NCI-H524 treated with DMSO at 0.1 percent for 48 hours (cell line): ENCODE results near the gene PRKCA.
"Not testable (repeated sequence)": the region's sequence is repeated elsewhere in the genome, so short reads cannot be mapped to it uniquely, and the experiment has no call there.

Experiments used
- DNase-seq: peaks from one replicate; lab custom pipeline; 2025; lab: John Stamatoyannopoulos, UW

Gene PRKCA

DNA sequence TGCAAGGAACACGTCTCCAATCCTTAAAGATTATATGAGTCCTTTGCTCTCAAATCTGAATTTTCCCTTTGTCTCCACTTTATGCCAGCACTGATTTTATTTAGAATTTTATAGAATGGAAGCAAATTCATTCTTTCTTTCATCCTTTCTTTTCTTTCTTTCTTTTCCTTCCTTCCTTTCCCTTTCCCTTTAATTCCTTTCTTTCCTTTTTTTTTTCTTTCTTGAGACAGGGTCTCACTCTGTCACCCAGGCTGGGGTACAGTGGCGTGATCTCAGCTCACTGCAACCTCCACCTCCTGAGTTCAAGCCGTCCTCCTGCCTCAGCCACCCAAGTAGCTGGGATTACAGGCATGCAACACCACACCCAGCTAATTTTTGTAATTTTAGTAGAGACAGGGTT lies 187.2 kb downstream of the PRKCA start:
- not testable (repeated sequence) for DNase-seq

DNA sequence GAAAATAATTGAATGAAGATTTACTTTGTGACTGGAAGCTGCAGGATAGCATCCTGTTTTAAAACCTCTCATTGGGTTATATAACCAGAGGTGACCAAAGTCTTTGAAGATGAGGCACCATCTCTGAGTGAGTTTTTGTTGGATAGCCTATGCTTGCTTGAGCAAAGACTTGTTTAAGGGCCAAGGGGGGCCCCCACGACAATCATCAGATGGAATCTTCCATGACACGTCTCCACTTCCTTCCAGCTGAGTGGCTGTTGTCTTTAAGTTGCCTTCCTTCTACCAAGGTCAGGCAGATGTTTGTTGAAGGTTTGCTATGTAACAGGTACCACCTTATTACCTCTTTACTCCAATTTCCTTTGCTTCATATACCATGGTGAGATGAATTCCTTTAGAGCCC lies 188.8 kb downstream of the PRKCA start:
- DNase-seq, result no peak

DNA sequence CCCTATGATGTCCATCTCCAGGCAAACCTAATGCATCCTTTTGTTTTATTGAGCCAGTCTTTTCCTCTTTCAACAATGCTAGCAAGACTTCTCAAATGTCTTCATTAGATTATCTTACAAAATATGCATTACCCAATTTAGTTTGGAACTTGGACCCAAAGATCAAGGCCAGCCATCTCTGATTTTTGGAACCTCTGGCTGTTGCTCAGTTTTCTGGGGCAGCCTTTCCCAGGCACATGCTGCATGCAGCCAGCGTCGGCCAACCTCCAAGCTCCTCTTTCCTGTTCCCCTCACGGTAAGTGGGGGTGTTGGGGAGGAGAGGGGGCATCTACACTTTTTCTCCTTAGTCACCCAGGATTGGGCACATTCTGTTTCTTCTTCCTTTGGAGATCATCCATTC lies 189.3 kb downstream of the PRKCA start:
- no peak for DNase-seq

DNA sequence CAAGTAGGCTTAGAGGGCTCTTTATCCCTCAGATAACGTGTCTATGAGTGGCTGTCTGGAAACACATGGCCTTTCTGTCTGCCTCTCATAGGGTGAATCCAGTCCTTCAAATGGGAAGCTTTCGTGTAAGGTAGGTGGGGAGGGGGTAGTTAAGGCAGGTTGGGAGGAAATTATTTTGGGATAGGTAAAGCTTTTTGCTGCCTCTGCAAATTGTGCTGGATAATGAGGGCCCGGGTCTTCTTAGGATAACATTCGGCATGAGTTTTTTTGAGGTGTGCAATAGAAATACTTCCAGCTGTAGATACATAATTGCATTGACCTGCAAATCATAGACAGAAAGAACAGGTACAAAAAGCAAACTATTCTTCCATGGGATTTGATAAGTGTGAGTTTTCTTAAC lies 189.7 kb downstream of the PRKCA start:
- no peak for DNase-seq

DNA sequence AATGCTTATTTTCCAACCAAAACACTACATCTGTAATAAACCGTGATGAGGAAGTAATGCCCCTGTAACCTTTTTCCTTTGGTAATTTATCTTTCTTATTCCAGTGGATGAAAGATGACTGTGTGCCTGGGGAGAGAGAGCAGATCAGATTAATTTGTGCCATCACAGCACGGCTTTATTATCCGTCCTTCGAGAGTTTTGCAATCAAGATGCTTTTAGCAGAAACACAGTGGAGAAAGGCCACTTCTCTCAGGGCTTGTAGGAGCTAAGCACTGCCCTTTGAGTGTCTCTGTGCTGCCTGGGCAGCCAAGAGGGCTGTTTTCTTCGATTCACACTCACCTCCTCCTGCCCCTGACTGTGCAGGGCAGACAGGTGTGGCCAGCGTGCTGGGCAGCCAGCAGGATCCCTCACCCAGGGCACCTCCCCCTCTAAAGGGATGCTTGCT lies 190.2 kb downstream of the PRKCA start:
- no peak for DNase-seq

DNA sequence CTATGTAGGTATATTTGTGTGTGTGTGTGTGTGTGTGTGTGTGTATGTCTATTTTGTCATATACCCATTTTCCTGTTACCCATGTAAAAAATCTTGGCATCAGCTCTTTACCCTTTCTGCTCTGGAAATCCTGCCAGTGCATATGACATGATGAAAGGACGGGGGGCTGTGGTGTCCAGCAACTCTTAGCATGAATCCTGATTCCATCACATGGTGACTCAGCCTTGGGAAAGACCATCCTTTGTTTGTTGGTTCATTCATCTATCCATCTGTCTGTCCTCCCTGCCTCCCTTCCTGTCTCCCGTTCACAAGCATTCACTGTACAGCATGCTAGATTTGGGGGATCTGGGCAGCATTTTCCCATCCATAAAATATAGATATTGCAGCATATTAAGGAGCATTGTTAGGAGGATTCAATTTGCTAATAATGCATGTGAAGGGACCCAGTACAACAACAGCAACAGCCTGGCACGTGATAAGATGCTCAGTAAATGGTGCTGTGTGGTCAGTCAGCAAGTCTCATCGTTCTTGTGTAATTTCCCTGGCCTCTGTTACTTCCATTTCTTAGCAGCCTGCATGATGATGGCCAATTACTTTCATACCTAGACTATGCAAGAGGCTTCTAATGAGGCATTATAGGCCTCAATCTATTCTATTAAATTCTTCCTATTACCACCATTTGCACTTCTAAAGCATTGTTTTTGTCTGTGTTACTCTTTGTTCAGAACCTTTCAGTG lies 191.0 kb downstream of the PRKCA start:
- DNase-seq, result no peak

DNA sequence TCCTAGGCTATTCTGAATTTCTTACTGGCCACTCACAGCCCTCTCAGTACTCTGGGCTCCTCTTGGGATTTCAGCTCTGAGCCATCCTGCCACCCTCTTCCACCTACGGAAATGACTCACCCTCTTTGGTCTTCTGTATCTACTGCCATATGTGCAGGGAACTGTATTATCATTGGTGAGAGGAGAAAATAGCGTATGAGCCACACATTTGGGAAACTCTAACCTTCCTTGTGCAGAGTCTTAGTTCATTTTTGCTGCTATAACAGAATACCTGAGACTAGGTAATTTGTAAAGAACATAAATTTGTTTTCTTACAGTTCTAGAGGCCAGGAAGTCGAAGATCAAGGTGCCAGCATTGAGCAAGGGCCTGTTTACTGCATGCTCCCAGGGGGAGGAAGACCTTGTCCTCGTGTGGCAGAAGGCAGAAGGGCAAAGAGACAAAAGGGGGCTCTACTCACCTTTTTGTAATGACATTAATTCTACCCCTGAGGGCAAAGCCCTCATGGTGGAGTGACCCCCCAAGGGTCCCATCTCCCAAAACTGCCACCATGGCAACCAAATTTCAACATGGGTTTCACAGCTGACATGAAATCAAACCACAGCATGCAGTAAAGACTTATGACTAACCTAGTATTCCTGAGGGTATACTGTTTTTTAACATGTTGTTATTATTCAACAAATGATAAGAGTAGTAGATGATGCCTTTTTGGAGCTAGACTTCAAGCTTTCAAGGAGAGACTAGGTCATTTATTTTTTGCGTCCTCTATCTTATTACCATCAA lies 191.8 kb downstream of the PRKCA start:
- no peak for DNase-seq

DNA sequence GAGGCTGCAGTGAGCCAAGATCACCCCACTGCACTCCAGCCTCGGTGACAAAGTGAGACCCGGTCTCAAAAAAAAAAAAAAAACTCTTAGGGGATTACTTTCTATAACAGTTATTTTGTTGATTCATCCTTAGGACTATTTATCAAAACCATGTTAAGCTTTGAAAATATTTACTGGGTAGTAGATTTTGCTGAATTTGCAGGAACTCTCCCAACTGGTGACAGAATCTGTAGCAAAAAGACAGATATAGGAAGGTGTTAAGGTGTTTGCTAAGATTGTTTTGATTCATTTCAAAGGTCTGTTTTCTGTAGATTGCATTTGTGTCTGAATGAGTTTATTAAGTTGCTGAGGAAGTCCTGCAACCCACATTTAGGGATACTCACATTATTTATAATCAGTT lies 192.6 kb downstream of the PRKCA start:
- DNase-seq, result no peak

DNA sequence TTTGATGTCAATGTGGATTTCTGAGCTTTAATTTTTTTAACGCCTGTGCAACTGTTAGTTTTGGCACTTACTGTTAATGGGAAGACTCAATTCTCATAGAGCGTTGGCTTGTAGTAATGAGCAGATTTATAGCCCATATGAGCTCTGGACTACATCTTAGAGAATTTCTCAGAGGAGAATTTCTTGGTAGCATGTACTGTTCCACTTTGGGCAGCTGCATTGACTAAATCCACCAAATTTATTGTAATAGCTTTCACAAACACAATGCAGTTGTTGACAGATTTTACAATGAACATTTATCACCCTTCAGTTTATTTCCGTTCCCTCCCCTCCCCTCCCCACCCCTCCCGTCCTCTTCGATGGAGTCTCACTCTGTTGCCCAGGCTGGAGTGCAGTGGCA lies 193.9 kb downstream of the PRKCA start:
- DNase-seq, result no peak

DNA sequence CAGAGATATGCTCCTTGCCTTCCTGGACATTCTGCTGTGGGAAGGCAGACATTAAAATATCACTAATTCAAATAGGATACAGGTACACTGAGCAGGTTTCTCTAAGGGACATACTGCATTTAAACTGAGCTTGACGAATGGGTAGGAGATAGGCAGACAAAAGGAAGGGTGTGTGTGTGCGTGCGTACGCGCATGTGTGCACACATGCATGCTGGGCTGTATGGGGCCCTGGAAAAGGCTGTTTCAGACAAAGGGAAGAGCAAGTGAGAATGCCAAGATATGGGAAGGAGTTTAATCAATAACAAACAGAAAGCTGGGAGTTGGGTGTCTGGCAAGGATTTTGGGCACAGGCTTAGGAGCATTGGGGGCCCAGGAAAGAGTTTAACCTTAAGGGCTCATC lies 196.2 kb downstream of the PRKCA start:
- DNase-seq, result no peak

DNA sequence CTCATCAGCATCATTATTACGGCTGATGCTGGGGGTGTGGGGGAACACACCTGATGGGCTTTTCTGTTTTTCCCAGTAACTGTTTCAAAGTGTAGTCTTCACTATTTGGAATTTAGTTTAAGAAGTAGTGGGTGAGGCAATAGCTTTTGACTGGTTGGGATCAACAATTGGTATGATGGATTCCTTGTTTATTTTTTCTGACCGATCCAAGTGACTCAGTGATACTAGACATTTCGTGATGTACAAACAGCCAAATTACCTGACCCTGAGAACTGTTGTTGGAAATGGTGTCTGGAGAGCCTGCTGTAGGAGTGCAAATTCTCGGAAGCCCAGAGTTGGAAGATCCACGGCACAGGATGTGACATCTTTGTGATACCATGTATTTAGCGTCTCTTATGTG lies 204.2 kb downstream of the PRKCA start:
- DNase-seq, result no peak

DNA sequence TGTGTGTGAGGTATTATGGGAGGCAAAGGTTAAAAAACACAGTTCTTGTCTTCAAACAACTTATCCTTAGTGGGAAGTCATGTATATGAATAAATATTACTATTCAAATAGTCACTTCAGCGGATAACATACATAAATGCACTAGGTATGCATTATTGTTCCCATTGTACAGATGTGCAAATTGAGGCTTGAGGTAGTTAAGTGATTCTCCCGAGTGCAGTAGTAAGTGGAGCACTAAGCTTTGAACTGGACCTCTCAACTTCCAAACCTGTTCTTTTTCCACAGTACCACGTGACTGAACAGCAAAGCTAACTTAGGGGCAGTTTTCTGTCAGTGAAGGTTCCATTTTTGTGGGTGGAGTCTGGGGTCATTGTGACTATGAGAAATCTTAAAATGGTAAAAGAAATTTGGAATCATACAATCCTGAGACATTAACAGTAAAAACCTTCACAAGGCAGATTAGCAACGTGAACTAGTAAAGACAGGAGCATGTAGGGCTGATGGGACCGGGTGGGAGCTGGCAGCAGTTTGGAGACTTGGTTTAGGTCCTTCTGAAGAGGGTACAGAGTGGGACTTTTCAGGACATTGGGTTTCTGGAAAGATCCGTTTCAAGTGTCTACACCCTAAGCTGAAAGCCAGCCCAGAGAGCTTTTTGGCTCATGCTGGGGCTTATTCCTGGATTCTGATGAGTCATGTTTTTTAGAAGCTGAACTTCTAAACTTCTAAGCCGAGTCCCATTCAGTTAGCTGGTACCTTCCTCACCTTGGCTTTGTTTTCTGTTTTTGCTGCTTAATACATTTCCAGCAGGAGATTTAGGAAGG lies 204.9 kb downstream of the PRKCA start:
- no peak for DNase-seq

DNA sequence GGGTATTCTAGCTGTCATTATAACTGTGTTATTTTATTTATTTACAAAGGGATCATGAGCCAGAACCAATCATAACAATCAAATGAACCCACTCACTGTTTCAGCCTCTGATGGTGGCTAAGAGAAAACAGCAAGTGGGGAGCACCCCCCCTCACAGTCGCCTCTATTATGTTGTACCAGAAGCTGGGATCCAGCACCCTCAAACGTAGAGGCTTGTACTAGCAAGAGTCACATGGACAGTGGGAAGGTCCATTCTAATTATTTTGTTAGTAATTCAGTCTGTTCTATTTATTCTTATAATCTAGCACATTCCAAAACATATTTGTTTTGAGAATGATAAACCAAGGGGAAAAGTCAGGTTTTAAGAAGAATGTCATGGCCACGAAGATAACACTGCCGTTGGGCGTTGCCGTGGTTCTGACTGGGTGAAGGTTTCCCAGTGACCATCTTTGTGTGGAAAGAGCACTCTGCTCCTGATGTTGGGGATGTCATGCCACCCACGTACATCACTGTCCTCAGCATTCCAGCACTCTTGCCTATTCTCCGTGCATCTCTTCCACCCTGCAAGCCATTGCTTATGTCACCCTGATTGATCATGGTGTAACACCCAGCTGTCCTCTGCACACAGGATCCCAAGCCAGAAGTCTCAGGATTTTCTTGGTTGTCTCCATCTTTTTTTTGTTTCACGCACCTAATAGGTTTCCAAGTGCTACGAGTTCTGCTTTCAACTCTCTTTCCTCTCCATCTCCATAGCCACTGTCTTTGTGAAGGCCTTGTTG lies 205.8 kb downstream of the PRKCA start:
- no peak for DNase-seq

DNA sequence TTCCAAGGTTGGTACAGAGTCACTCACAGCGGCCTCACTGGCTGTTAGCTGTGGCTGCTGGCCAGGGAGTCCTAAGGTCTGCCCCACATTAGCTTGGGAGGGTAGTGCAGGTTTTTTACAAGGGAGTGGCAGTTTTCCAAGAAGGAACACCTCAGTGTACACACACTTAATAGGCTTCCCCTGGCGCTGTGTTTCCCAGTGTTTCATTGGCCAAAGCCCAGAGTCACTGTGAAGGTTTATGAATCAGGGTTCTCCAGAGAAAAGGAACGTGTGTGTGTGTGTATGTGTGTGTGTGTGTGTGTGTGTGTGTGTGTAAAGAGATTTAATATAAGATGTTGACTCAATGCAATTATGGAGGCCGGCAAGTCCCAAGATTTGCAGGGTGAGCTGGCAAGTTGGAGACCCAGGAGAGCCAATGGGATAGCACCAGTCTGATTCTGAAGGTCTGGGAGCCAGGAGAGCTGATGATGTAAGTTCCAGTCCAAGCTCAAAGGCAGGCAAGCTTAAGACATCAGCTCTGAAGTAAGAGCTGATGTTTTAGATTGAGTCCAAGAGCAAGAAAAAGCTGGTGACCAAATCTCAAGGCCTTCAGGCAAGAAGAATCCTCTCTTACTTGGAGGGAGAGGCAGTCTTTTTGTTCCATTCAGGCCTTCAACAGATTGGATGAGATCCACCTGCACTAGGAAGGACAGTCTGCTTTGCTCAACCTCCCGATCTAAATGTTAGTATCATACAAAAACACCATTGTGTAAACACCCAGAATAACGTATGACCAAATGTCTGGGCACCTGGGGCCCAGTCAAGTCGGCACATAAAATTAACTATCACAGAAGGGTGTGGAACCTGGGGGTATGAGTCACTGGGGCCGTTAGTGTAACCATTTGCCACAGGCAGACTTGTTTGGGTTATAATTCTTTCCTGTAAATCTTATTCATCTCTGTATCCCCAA lies 206.8 kb downstream of the PRKCA start:
- no peak for DNase-seq

DNA sequence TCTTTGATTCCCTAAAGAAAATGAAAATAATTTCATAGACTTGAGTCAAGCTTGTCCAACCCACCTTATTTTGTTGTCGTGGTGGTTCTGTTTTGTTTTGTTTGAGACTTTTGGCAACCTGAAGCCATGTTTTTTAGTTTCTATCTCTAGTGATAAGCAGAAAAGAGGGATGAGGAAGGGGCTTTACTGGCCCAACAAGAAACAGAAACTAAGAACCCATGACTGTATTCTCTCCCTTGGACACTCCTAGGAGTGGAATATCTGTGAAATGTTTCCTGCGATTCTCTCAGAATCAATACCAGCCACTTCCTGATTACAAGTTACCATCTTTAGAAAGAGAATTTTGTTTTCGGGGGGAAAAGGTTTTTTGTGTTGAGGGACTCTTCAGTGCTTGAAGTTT lies 207.5 kb downstream of the PRKCA start:
- no peak for DNase-seq

DNA sequence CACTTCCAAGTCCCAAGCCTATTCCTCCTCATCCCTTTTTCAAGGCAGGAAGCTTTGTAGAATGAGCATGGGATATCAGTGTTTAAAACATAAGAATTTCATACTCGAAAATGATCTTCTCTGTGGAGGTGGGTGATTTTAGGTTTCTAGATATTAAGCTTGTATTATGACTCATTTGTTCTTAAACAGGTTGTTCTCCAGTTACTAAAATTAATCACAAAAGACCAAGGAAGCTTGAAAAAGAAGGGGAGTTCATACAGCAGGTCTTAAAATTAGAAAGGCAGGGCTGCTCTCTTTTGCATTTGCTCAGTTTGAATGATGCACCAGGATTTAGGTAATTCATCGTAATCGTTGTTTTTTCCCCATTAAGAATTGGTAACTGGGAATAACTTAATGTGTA lies 208.7 kb downstream of the PRKCA start:
- DNase-seq, result no peak

DNA sequence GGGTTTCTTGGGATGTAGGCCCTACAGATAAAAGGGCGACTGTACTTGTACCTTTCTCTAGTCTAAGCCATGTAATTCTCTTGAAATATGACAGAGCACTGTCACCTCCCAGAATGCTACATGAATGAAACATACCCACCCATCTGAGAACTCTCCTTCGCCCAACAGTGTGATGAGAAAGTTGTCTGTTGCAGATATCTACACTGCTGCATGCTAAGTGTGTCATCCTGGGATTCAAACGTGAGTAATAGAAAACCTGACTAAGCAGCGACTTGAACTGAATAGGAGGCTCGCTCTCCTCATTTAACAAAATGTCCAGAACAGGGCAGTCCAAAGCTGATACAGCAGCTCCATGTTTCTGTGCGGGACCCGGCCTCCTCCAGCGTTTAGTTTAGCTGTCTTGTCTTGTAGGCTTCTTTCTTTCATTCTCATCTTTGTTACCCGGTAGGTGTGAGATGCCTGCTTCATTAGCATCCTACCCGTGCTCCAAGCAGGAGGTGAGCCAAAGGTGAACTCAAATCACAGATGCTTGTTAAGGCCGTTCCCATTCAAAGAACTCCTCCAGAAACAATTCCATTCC lies 211.9 kb downstream of the PRKCA start:
- no peak for DNase-seq

DNA sequence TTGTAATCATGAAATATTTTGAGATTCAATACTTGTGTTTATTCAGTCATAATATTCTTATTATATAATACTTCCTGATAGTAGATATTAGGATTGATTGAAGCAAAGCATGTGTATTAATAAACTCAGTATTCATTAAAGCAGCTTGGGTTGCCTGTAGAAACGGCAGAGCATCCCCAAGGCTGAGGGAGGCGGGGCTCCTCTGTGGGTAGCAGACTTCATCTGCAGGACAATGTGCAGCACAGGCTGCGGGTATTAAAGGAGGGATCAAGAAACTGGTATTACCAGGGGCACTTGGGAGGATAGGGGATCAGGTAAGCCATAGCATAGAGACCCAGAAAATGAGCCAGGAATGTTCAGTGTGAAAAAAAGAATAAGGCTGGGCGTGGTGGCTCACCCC lies 213.6 kb downstream of the PRKCA start:
- DNase-seq, result no peak

DNA sequence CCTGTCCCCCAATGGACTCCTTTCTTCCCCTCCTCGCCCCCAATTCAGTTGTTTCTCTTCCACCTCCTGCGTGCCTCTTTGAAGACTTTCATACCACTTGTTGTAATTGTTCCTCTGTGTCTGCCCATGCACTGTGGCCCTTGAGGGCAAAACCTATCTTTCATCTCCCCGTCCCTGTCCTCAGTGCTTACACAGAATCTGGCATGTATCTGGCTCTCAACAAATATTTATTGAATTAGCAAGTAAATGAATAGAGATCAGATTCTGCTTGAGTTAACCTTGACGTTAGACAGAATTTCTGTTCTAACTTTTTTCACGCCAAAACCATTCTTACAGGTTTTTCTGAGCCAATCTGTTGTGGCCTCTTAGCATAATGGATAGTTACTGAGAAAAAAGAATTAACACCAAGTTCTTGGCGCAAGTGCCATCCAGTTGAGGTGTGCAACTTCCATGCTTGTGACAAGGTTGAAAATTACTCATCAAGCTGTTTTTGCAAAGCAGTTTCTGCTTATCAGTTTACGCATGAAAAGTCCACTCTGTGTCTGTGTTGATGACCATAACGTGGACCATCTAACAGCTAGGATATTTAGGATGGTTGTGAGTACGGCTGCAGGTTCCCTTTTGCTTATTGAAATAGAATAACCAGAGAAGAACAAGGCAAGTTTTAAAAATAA lies 215.1 kb downstream of the PRKCA start:
- DNase-seq, result no peak

DNA sequence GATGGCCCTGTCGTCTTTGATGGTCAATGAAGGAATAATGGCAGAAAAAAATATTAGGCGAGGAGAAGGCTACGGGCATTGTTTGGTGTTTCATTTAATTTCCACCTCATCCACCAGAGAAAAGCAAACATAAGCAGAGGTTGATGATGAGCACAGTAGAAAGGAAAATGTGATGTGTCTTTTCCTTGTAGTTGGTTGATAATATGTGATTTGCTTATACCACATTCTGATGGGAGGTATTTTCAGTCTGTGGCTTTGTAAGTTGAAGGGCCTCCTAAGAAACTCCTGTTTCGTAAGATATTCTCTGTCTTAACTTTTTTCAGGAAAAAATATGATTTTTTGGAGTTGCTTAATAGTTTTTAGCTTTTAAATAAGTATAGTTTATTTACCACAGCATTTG lies 215.7 kb downstream of the PRKCA start:
- DNase-seq, result no peak
